ENCODE measurements around the gene GUK1. TPM values are rescaled to one million over a fixed set of nuclear protein-coding genes. Genes with fewer than 3 reads are reported as not detected.

GUK1 gene, protein sequence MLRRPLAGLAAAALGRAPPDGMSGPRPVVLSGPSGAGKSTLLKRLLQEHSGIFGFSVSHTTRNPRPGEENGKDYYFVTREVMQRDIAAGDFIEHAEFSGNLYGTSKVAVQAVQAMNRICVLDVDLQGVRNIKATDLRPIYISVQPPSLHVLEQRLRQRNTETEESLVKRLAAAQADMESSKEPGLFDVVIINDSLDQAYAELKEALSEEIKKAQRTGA
- total RNA-seq (2014; rRNA removed) (996 and 1,117 TPM in 2 replicates), Bru-seq, nascent RNA (percentile 90 among the genes with signal in this experiment), BruChase-seq, experiment 1, labeled RNA remaining after a 6-hour chase (percentile 94 among the genes with signal in this experiment), BruChase-seq, experiment 2, labeled RNA remaining after a 2-hour chase (percentile 94 among the genes with signal in this experiment)
- long read RNA-seq, transcript GUK1-202 (7 exons, 940 nt) = minor isoform, 11 of 1,044 reads
- long read RNA-seq, transcript GUK1-210 (8 exons, 990 nt) = major isoform, 533 of 1,044 reads
- long read RNA-seq, transcript GUK1-208 (7 exons, 842 nt) = minor isoform, 97 of 1,044 reads
- long read RNA-seq, transcript GUK1-201 (9 exons, 1,084 nt) = minor isoform, 98 of 1,044 reads
- long read RNA-seq, partial matches to known transcripts = 42 of 1,044 reads
- long read RNA-seq, other reads (novel, unspliced or antisense) = 230 of 1,044 reads

DNA sequence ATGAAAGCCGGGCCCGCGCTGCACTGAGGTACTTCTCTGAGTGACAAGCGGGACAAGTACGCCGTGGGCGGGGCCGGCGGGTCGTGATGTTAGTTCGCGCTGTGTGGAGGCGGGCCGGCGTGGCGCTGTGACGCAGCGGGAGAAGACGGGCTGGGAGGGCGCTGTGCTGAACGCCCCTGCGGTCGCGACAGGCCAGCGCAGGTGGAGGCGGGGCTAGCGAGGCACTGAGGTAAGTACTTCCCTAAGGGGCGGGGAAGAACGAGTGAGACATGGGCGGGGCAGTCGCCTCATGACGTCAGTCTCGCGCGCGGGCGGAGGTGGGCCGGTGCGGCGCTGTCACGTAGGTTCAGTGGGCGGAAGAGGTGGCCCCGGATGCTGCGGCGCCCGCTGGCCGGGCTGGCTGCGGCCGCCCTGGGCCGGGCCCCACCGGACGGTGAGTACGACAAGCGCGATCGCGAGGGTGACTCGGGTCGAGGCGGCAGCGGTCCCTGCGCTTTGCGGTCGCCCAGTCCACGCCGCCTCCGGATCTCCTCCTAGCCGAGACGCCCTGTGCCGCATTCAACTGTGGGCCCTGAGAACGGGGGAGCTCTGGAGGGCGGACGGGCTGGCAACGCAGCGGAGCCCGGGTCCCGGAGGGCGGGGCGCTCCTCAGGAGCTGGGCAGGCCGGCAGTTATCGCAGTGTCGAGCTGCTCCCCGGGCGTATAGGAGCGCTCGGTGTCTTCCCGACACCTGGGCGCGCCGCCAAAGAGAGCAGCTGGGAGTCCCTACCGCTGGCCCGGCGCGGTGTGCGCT, at the start of gene GUK1:
TSS of gene GUK1 (plus strand) at position 349 of the 793 bp plus-strand sequence. CDS start at position 373, 24 bp downstream.
- ATAC-seq = peak; percentile 91
- Histone ChIP-seq H3K79me2 (ENCODE audit: low read length) (peaks cover 50% of the 10 kb centered on the region), H3K36me3 (ENCODE audit: low read depth, low read length) (no peaks in the 10 kb centered on the region), H3K9ac (ENCODE audit: low read length) (peak within 1 kb of the TSS; percentile 89), H3K4me2 (ENCODE audit: low read length) (peak within 1 kb of the TSS; percentile 98), H2AFZ (ENCODE audit: low read length) (peak within 1 kb of the TSS; percentile 91), H3K9me2 (replicated peaks; ENCODE audit: low read length) (no peaks in the 10 kb centered on the region), H3K27me3 (ENCODE audit: low read length) (no peaks in the 10 kb centered on the region), H3K4me3 (ENCODE audit: low read length) (peak within 1 kb of the TSS; percentile 84), H3K4me1 (ENCODE audit: insufficient read depth, low read length) (peaks cover 23% of the 10 kb centered on the region), H4K20me1 (ENCODE audit: low read length) (peaks cover 43% of the 10 kb centered on the region), H3K27ac (ENCODE audit: low read length) (peak within 1 kb of the TSS; percentile 44), H3K9me3 (ENCODE audit: low read length) (no peaks in the 10 kb centered on the region), H3F3A (ENCODE audit: low read length, unreplicated experiment) (no peaks in the 10 kb centered on the region)
- intact Hi-C loops (cut with micrococcal nuclease) = loop anchor here (1.0 to 5.0 kb wide), 5 partner anchors 9 to 267 kb away; partner anchors contain the start of genes ARF1, MRPL55 and TRIM11
- TF ChIP-seq EZH2 (IDR thresholded peaks at IDR 0.05; ENCODE audit: low read length, unreplicated experiment) (no peak), EZH2phosphoT487 (IDR thresholded peaks at IDR 0.05; ENCODE audit: borderline replicate concordance, low read length) (no peak)
- TF ChIP-seq, protein P1, sequence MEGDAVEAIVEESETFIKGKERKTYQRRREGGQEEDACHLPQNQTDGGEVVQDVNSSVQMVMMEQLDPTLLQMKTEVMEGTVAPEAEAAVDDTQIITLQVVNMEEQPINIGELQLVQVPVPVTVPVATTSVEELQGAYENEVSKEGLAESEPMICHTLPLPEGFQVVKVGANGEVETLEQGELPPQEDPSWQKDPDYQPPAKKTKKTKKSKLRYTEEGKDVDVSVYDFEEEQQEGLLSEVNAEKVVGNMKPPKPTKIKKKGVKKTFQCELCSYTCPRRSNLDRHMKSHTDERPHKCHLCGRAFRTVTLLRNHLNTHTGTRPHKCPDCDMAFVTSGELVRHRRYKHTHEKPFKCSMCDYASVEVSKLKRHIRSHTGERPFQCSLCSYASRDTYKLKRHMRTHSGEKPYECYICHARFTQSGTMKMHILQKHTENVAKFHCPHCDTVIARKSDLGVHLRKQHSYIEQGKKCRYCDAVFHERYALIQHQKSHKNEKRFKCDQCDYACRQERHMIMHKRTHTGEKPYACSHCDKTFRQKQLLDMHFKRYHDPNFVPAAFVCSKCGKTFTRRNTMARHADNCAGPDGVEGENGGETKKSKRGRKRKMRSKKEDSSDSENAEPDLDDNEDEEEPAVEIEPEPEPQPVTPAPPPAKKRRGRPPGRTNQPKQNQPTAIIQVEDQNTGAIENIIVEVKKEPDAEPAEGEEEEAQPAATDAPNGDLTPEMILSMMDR (conservative IDR thresholded peaks at IDR 0.05; ENCODE audit: low read depth, low read length) = peak; percentile 42
- DNase-seq = peak; percentile 100
- BruUV-seq (replicated peaks) = TSS peak; percentile 64
- ChIA-PET POLR2A (ENCODE audit: unreplicated experiment) (interaction anchor here (0.9 kb wide), 1 partner anchor 26 kb away, joined by 3 read pairs; the partner anchor contains the start of gene IBA57), CTCF (no interaction called here)

DNA sequence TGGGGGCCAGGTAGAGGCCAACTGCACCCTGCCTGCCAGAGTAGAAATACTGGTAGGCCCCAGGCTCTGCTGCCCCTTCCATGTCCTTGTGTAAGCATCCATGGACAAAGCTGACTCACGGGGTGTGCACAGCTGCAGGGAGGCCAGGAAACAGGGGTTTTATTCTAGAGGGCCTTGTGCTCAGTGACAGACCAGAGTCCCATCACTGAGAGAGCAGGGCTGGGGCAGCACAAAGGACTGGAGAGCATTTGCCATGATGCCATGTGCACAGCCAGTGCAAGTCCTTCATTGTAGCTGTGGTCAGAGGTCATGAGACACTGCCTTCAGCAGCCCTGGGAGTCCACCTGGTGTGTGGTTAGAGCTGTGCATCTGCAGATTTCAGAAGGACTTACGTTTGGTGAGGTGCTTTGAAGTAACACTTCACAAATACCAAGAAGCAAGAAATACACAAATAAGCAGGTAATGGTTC, 49.4 kb upstream of the GUK1 start:
- ATAC-seq (peak; percentile 5; the same call in 1 of the 2 replicates), DNase-seq (no peak)
- H3K79me2 ChIP-seq (ENCODE audit: low read length) = peaks cover 100% of the 10 kb centered on the region
- no peak overlapping the region for H2AFZ ChIP-seq (ENCODE audit: low read length)
- peaks cover 66% of the 10 kb centered on the region for H3K4me1 ChIP-seq (ENCODE audit: insufficient read depth, low read length)
- no peak for TF ChIP-seq EZH2phosphoT487 (IDR thresholded peaks at IDR 0.05; ENCODE audit: borderline replicate concordance, low read length)
- TF ChIP-seq EZH2 (IDR thresholded peaks at IDR 0.05; ENCODE audit: low read length, unreplicated experiment) = no peak
- TF ChIP-seq, protein P1 (conservative IDR thresholded peaks at IDR 0.05; ENCODE audit: low read depth, low read length) = no peak
- peaks cover 9% of the 10 kb centered on the region for H3F3A ChIP-seq (ENCODE audit: low read length, unreplicated experiment)
- H3K27me3 ChIP-seq (ENCODE audit: low read length) = no peaks in the 10 kb centered on the region
- ChIA-PET CTCF (no interaction called here), POLR2A (ENCODE audit: unreplicated experiment) (no interaction called here)
- H3K9me2 ChIP-seq (replicated peaks; ENCODE audit: low read length) = no peaks in the 10 kb centered on the region
- peak overlapping the region; percentile 3; the same call in 1 of the 2 replicates for H3K4me2 ChIP-seq (ENCODE audit: low read length)
- H3K9ac ChIP-seq (ENCODE audit: low read length) = no peak overlapping the region
- BruUV-seq (replicated peaks) = no TSS peak
- no peak overlapping the region for H3K4me3 ChIP-seq (ENCODE audit: low read length)
- intact Hi-C loops (cut with micrococcal nuclease) = no loop called here
- peaks cover 74% of the 10 kb centered on the region for H3K36me3 ChIP-seq (ENCODE audit: low read depth, low read length)
- H4K20me1 ChIP-seq (ENCODE audit: low read length) = peaks cover 100% of the 10 kb centered on the region
- H3K27ac ChIP-seq (ENCODE audit: low read length) = no peak overlapping the region
- H3K9me3 ChIP-seq (ENCODE audit: low read length) = no peaks in the 10 kb centered on the region

Measured in PC-3 (cell line).